NCI-H1436 treated with DMSO at 0.1 percent for 48 hours (cell line): Measurements from ENCODE around the gene GPR142.
A peak's percentile ranks its signal among the peaks of the same experiment; 100 is the strongest.
"Not testable (repeated sequence)": the region's sequence is repeated elsewhere in the genome, so short reads cannot be mapped to it uniquely, and the experiment has no call there.

Experiments
- DNase-seq: peaks from one replicate; lab custom pipeline; 2025; lab: John Stamatoyannopoulos, UW

GPR142 gene

GRCh38 chr17:74393346-74393942 is 26.1 kb downstream of the GPR142 start:
- no peak for DNase-seq

- no peak for DNase-seq
These were observed 27.1 kb downstream of the GPR142 start for GRCh38 chr17:74394275-74394950.

GRCh38 chr17:74394977-74395376 is 27.7 kb downstream of the GPR142 start:
- DNase-seq, result no peak

DNA sequence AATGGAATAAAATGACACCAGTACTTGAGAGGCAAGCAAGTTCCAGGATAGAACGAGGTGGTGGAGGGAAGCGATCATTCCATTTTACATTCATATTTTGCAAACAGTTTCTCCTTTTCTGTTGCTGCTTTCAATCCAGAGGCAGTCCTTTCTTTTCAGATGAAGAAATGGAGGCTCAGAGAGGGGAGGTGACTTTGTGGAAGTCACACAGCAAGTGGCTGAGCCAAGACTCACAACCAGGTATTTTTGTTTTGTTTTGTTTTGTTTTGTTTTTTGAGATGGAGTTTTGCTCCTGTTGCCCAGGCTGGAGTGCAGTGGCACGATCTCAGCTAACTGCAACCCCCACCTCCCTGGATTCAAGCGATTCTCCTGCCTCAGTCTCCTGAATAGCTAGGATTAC is 29.3 kb downstream of the GPR142 start:
- DNase-seq, result no peak

DNA sequence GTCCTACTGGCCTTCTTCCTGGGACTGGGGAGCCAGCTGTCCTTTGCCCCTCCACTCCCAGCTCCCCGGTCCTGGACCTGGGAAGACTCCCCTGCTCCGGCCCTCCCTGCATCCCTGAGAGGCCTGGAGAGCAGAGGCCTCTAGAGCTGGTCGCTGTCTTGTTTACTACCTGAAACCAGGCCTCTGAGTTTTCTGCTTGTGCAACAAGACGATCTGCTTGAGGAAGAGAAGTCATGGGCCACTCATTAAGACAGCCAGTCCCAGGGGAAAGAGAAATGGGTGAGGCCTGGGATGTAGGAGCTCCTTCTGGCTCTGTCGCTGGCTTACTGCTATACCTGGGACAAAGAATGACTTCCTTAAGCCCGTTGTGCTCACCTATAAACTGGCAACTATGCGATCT is 34.7 kb downstream of the GPR142 start:
- no peak for DNase-seq

- DNase-seq, result no peak
These were observed 36.3 kb downstream of the GPR142 start for GRCh38 chr17:74403512-74404137.

GRCh38 chr17:74404218-74404617 is 36.9 kb downstream of the GPR142 start:
- DNase-seq, result no peak

- DNase-seq, result no peak
These were observed 37.5 kb downstream of the GPR142 start for GRCh38 chr17:74404789-74405188.

- DNase-seq, result not testable (repeated sequence)
These were observed 38.0 kb downstream of the GPR142 start for GRCh38 chr17:74405311-74405710.

DNA sequence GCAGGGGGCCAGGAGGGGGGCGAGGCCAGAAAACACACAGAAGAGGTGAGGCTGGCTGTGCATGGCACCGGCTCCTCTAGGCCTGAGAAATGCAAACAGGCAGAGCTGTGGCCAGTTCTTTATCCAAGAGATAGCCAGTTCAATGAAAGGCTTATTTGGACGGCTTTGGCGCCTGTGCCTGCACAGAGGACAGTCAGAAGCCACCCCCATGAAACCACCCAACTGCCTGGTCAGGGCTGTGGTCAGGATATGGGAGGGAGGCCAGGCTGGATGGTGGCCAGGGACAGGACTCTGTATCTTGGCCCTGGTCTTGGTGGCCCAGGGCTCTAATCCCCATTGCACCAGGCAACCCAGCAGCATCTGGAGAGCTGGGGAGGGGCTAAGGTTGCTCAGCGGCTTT is 40.1 kb downstream of the GPR142 start:
- no peak for DNase-seq

- no peak for DNase-seq
These were observed 41.0 kb downstream of the GPR142 start for GRCh38 chr17:74408262-74408661.

GRCh38 chr17:74408815-74409214 is 41.5 kb downstream of the GPR142 start:
- peak; percentile 26 for DNase-seq

GRCh38 chr17:74410001-74410443 is 42.7 kb downstream of the GPR142 start:
- DNase-seq, result no peak

- DNase-seq, result no peak
These were observed 45.3 kb downstream of the GPR142 start for GRCh38 chr17:74412581-74412980.

DNA sequence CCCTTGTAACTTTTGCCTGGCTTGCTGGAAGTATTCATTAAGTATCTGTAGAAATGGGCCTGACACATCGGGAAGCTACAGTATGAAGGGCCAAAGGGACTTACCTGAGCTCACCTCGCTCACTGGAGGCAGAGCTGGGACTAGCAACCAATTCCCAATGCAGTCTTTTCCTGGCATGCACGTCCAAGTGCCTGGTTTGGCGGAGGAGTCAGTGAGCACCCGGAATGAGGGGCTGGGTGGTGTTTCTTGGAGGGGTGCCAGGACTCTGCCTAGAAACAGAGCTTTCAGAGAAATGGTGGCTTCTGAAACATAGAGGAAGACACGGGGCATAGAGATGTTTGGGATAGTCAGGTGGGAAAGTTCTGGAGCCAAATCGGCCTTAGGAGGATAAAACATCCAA is 46.2 kb downstream of the GPR142 start:
- DNase-seq, result no peak

GRCh38 chr17:74414510-74414909 is 47.2 kb downstream of the GPR142 start:
- DNase-seq, result no peak

DNA sequence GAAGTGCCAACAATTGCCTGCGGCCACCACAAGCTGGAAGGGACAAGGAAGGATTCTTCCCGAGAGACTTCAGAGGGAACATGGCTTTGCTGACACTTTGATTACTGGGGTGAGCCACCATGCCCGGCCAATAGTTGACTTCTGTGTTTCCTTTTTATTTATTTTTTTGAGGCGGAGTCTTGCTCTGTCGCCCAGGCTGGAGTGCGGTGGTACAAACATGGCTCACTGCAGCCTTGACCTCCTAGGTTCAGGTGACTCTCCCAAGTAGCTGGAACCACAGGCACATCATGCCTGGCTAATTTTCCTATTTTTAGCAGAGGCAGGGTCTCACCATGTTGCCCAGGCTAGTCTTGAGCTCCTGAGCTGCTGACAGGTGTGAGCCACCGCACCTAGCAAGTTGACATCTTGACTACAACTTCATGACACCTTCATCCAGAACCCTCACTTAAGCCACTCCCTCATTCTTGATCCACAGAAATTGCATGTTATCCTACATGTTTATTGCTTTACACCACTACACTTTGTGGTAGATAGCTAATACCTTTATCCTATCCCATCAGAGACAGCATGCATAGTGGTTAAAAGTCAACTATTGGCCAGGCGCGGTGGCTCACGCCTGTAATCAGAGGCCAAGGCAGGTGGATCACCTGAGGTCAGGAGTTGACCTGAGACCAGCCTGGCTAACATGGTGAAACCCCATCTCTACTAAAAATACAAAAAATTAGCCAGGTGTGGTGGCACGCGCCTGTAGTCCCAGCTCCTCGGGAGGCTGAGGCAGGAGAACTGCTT is 48.5 kb downstream of the GPR142 start:
- no peak for DNase-seq

DNA sequence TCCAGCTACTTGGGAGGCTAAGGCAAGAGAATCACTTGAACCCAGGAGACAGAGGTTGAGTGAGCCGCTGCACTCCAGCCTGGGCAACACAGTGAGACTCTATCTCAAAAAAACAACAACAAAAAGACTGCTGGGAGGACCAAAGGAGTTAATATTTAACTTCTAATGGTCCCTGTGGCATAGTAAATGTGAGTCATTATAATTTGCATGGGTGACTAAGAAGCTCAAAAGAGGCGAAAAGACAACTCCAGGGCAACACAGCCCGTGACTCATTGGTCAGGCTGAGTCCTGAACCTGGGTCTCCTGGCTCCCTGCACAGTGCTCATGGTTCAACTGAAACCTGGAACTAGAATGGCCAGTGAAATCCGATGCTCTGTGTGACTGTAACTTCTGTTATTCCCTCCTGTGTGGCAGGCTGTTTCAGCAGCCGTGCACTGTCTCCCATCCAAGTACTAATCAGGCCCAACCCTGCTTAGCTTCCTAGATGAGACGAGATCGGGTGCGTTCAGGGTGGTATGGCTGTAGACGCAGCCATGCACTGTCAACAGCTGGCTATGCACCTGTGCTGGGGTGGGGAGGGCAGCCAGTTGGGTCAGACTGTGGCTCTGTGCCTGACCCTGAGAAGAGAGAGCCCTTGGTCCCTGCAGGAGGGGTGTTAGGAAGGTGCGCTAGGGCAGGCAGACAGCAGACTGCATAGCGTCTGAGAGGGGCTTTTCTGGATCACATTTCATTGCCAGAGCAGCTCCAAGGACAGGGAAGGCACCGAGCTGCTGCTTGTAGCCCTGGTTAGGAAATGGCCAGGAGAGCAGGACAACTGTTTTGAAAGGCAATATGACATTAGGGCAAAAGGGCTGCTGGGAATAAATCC is 50.1 kb downstream of the GPR142 start:
- no peak for DNase-seq

DNA sequence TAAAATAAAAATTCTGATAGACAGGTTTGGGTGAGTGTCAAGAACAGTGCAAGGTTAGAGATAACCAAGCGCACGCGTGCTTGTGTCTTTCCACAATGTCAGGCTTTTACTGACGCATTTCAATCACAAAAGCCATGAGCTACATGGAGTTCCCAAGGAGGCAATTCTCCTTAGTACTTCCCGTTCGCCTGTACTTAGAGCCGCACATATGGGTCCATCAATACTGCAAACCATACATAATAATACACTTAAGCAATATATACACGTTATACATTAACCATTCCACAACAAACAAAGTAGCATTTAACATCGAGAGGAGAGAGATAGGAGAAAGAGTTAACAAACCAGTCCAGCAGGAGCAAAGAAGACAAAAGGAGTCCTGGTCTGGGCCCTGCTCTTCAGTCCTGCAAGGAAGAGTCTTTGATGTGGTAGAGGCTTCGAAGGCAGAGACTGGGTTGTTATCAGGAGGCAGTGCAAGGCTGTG is 52.7 kb downstream of the GPR142 start:
- no peak for DNase-seq
